Keratinocyte (primary cell): Measurements from ENCODE around the gene LZTFL1. TPM values are rescaled to one million over a fixed set of nuclear protein-coding genes. Genes with fewer than 3 reads are reported as not detected.

Experiments
- DNase-seq: peaks from one replicate; pipeline ENCODE4 v3.0.0-alpha.2; 2011; ENCODE audit warnings: low read depth, missing footprints, low spot score
- FAIRE-seq: peaks from 2 replicates; lab custom pipeline; 2011; peaks lifted over from hg19 to GRCh38; lab: Jason Lieb, UNC
- H2AFZ ChIP-seq: 2 replicates; pipeline ENCODE4 v1.6.0; 2012; ENCODE audit warnings: low read length, control low read depth, inconsistent platforms; ENCODE audit not compliant: control insufficient read depth
- H3K27ac ChIP-seq: 2 replicates; pipeline ENCODE4 v1.5.1; 2011; ENCODE audit warnings: low read length; ENCODE audit not compliant: control insufficient read depth, insufficient read depth
- H3K27me3 ChIP-seq: 3 replicates; pipeline ENCODE4 v1.6.0; 2011; ENCODE audit warnings: low read length; ENCODE audit not compliant: control insufficient read depth, insufficient read depth; ENCODE audit errors: extremely low read depth
- H3K36me3 ChIP-seq, 2 experiments: 2 replicates in 1 of 2; 3 replicates in 1 of 2; pipeline ENCODE4 v1.5.1; 2011; ENCODE audit warnings: low read length in 2 of 2, mild to moderate bottlenecking in 1 of 2; ENCODE audit not compliant: control insufficient read depth in 2 of 2, insufficient read depth in 2 of 2; ENCODE audit errors: extremely low read depth in 1 of 2
- H3K4me1 ChIP-seq: 3 replicates; pipeline ENCODE4 v1.5.1; 2011; ENCODE audit warnings: low read length; ENCODE audit not compliant: control insufficient read depth, insufficient read depth; ENCODE audit errors: extremely low read depth
- H3K4me2 ChIP-seq: 3 replicates; pipeline ENCODE4 v1.6.0; 2011; ENCODE audit warnings: low read depth, low read length; ENCODE audit not compliant: control insufficient read depth, insufficient read depth; ENCODE audit errors: extremely low read depth
- H3K4me3 ChIP-seq, 3 experiments: fragments of 200-600 bp in 1 of 3; sonication (generic) in 1 of 3; 2 replicates in 2 of 3; 3 replicates in 1 of 3; pipeline ENCODE4 v1.5.1; 2011 to 2016; ENCODE audit warnings: low read length in 3 of 3, mild to moderate bottlenecking in 3 of 3, control low read depth in 2 of 3, inconsistent platforms in 1 of 3, low read depth in 1 of 3, mixed read lengths in 1 of 3, mixed run types in 1 of 3, moderate library complexity in 1 of 3; ENCODE audit not compliant: control insufficient read depth in 2 of 3, insufficient read depth in 2 of 3; ENCODE audit errors: extremely low read depth in 1 of 3
- H3K79me2 ChIP-seq: 2 replicates; pipeline ENCODE4 v1.6.0; 2012; ENCODE audit warnings: low read length; ENCODE audit not compliant: control insufficient read depth, insufficient read depth
- H3K9ac ChIP-seq: 3 replicates; pipeline ENCODE4 v1.6.0; 2011; ENCODE audit warnings: low read length; ENCODE audit not compliant: control insufficient read depth, insufficient read depth; ENCODE audit errors: extremely low read depth
- H3K9me1 ChIP-seq: 3 replicates; pipeline ENCODE4 v1.6.0; 2011; ENCODE audit warnings: low read length; ENCODE audit not compliant: control insufficient read depth, insufficient read depth; ENCODE audit errors: extremely low read depth
- H3K9me3 ChIP-seq: 2 replicates; pipeline ENCODE4 v1.5.1; 2012; ENCODE audit warnings: low read depth, low read length; ENCODE audit not compliant: control insufficient read depth
- H4K20me1 ChIP-seq: 3 replicates; pipeline ENCODE4 v1.6.0; 2011; ENCODE audit warnings: low read length; ENCODE audit not compliant: control insufficient read depth, insufficient read depth; ENCODE audit errors: extremely low read depth
- EZH2 ChIP-seq: IDR thresholded peaks from one replicate; pipeline ENCODE4 v1.6.1; 2012; ENCODE audit warnings: inconsistent platforms, mild to moderate bottlenecking, low read length, moderate library complexity
- dilution Hi-C: fragments of 300-500 bp; cut with MboI; formaldehyde crosslinking; loops from one replicate; pipeline ENCODE4 v1.7.0; 2020; ENCODE audit warnings: low sequenced_read_pairs; ENCODE audit not compliant: extremely low pct_ligation_motif_present
- polyA plus RNA-seq, 5 experiments: library from polyadenylated mRNA; depleted of rRNA in 3 of 5; stranded (reverse) in 3 of 5; stranded (forward) in 1 of 5; unstranded in 1 of 5; fragments of >200 nt; gene quantifications; 1 replicate in 1 of 5; 2 replicates in 3 of 5; 3 replicates in 1 of 5; pipeline versions ENCODE4 v1.2.1 to v1.2.3, GENCODE V29; 2011 to 2012; ENCODE audit warnings: missing spikeins in 2 of 5, low read depth in 1 of 5, low replicate concordance in 1 of 5
- TF ChIP-seq, protein P1 (sequence below), 3 experiments: IDR thresholded peaks in 1 of 3; conservative IDR thresholded peaks in 1 of 3; optimal IDR thresholded peaks in 1 of 3; 2 replicates in 2 of 3; 3 replicates in 1 of 3; pipeline versions ENCODE3 to v1.5.1; 2011; ENCODE audit warnings: low read length in 3 of 3, mild to moderate bottlenecking in 3 of 3, moderate library complexity in 2 of 3, control low read depth in 1 of 3, inconsistent platforms in 1 of 3; ENCODE audit not compliant: insufficient read depth in 2 of 3; ENCODE audit errors: extremely low read depth in 1 of 3

Gene LZTFL1
- polyA plus RNA-seq, 1 donor (not counting 4 experiments of a cell fraction or from before 2014, with no cell fraction given) = 17.9 TPM

DNA sequence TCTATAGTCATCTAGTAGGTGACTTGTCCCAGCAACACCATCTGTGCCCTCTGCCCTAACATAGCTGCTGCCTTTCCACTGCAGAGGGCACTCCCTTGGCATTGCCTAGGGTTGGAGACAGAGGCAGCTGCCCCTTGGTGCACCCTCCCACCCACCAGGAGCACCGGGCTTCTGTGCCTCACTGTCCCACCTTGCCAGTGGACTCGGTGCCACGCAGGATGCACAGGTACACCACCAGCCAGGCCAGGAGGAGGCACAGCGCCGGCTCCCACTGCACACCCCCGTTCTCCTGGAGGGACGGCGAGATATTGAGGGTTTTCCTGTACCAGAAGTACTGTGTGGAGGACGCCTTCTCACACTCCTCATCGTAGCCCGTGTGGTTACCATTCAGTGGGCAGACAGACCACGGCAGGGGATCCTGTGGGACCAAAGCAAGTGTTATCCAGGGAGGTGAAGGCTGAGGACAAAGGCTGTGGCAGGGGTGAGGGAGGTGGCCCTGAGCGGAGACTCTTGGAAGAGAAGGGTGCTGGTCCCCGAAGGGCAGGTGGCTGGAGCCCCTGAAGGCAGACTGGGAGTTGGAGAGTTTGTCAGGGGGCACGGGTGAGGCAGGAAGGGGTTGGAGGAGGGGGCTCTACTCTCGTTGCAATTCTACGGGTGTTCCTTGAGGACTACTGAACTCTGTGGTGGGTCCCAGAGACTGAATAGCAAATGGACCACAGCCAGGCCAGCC is 66.2 kb downstream of the LZTFL1 start:
- no peak overlapping the region for H3K9ac ChIP-seq
- no peaks in the 10 kb centered on the region for H3K36me3 ChIP-seq
- TF ChIP-seq, protein P1, sequence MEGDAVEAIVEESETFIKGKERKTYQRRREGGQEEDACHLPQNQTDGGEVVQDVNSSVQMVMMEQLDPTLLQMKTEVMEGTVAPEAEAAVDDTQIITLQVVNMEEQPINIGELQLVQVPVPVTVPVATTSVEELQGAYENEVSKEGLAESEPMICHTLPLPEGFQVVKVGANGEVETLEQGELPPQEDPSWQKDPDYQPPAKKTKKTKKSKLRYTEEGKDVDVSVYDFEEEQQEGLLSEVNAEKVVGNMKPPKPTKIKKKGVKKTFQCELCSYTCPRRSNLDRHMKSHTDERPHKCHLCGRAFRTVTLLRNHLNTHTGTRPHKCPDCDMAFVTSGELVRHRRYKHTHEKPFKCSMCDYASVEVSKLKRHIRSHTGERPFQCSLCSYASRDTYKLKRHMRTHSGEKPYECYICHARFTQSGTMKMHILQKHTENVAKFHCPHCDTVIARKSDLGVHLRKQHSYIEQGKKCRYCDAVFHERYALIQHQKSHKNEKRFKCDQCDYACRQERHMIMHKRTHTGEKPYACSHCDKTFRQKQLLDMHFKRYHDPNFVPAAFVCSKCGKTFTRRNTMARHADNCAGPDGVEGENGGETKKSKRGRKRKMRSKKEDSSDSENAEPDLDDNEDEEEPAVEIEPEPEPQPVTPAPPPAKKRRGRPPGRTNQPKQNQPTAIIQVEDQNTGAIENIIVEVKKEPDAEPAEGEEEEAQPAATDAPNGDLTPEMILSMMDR (optimal IDR thresholded peaks at IDR 0.05 in 1 of 3, IDR thresholded peaks at IDR 0.05 in 1 of 3, conservative IDR thresholded peaks at IDR 0.05 in 1 of 3; ENCODE audit: extremely low read depth in 1 of 3, insufficient read depth in 2 of 3, low read length in 3 of 3) = no peak
- no peak for TF ChIP-seq EZH2
- H3K4me2 ChIP-seq = no peak overlapping the region
- no peaks in the 10 kb centered on the region for H3K4me1 ChIP-seq
- peaks cover 29% of the 10 kb centered on the region for H3K27me3 ChIP-seq
- no peaks in the 10 kb centered on the region for H3K9me1 ChIP-seq
- no peak for FAIRE-seq
- H2AFZ ChIP-seq = no peak overlapping the region
- H4K20me1 ChIP-seq = no peaks in the 10 kb centered on the region
- H3K79me2 ChIP-seq = no peaks in the 10 kb centered on the region
- no peak overlapping the region for H3K27ac ChIP-seq
- no peak overlapping the region for H3K4me3 ChIP-seq
- dilution Hi-C loops = no loop called here
- DNase-seq = no peak
- H3K9me3 ChIP-seq = no peaks in the 10 kb centered on the region

GRCh38 chr3:45774581-45775521 is 67.1 kb downstream of the LZTFL1 start:
- TF ChIP-seq, protein P1 (optimal IDR thresholded peaks at IDR 0.05 in 1 of 3, IDR thresholded peaks at IDR 0.05 in 1 of 3, conservative IDR thresholded peaks at IDR 0.05 in 1 of 3; ENCODE audit: extremely low read depth in 1 of 3, insufficient read depth in 2 of 3, low read length in 3 of 3) = no peak
- no peak for TF ChIP-seq EZH2
- Histone ChIP-seq H3K9me3 (no peaks in the 10 kb centered on the region), H4K20me1 (no peaks in the 10 kb centered on the region), H3K4me1 (no peaks in the 10 kb centered on the region), H3K9ac (no peak overlapping the region), H3K9me1 (no peaks in the 10 kb centered on the region), H3K36me3 (no peaks in the 10 kb centered on the region), H3K4me3 (no peak overlapping the region), H3K79me2 (no peaks in the 10 kb centered on the region), H3K27me3 (peaks cover 32% of the 10 kb centered on the region), H3K4me2 (no peak overlapping the region), H3K27ac (no peak overlapping the region), H2AFZ (no peak overlapping the region)
- FAIRE-seq (no peak), DNase-seq (no peak)
- dilution Hi-C loops = no loop called here
